Adrenal gland (tissue), 12 donors: Measurements from ENCODE around the gene EVPL. TPM values are rescaled to one million over a fixed set of nuclear protein-coding genes. Genes with fewer than 3 reads are reported as not detected.

Experiments used
- DNase-seq, 7 donors: peaks; one replicate each; pipeline ENCODE4 v3.0.0-alpha.2; 2019 to 2020
- H3K27ac ChIP-seq, 5 donors: fragments of 200-600 bp; sonication (generic) in 4 of 5; 1 replicate in 3 of 5; 2 replicates in 2 of 5; pipeline versions ENCODE4 v1.5.1 to v1.8.0; 2016 to 2020; ENCODE audit warnings: mild to moderate bottlenecking in 1 of 5
- H3K27me3 ChIP-seq: fragments of 200-600 bp; 2 replicates; pipeline ENCODE4 v1.8.0; 2021
- H3K36me3 ChIP-seq, 2 donors: fragments of 200-600 bp; replicated peaks in 1 of 2; 1 replicate in 1 of 2; 2 replicates in 1 of 2; pipeline versions ENCODE4 v1.5.1 to v1.8.0; 2018 to 2022
- H3K4me1 ChIP-seq, 2 donors: fragments of 200-600 bp; replicated peaks in 1 of 2; 1 replicate in 1 of 2; 2 replicates in 1 of 2; pipeline versions ENCODE4 v1.5.1 to v1.8.0; 2018 to 2021
- H3K4me3 ChIP-seq, 4 donors: fragments of 200-600 bp; sonication (generic) in 3 of 4; one replicate each; pipeline ENCODE4 v1.5.1; 2016 to 2018
- H3K9me3 ChIP-seq, 3 donors: fragments of 200-600 bp; sonication (generic) in 1 of 3; replicated peaks in 1 of 3; 1 replicate in 2 of 3; 2 replicates in 1 of 3; pipeline versions ENCODE4 v1.5.1 to v1.8.0; 2016 to 2021
- CTCF ChIP-seq, 6 experiments: fragments of 450-650 bp in 4 of 6; fragments of 200-600 bp in 2 of 6; sonication (generic) in 1 of 6; IDR thresholded peaks; 1 replicate in 5 of 6; 2 replicates in 1 of 6; pipeline versions ENCODE4 v1.5.1 to v1.8.0; 2016 to 2021; ENCODE audit warnings: antibody characterized with exemption in 6 of 6, mild to moderate bottlenecking in 2 of 6, moderate library complexity in 1 of 6
- POLR2A ChIP-seq, 2 donors: fragments of 450-650 bp; IDR thresholded peaks; one replicate each; pipeline ENCODE4 v1.6.1; 2017; ENCODE audit warnings: antibody characterized with exemption in 2 of 2, mild to moderate bottlenecking in 2 of 2, moderate library complexity in 1 of 2
- WGBS, 4 donors: extraction: QIAGEN DNeasy Blood & Tissue Kit in 2 of 4; methylation state at CpG; one replicate each; pipeline versions ENCODE4 v1.1.5 to v1.1.7; 2013 to 2017; 5-methylcytosine and 5-hydroxymethylcytosine counted together
- intact Hi-C, 2 donors: fragments of 100-400 bp; cut with DNase I; formaldehyde crosslinking; loops; one replicate each; pipeline versions ENCODE4 v1.14.1 to v1.15.0; 2022 to 2023
- polyA plus RNA-seq, 3 donors: library from polyadenylated mRNA; stranded (reverse); fragments of 200-250 nt in 2 of 3; fragments of 350-450 nt in 1 of 3; fragmentation: Illumina TruSeq in 1 of 3; extraction: RNeasy Lipid Tissue Mini Kit (QIAGEN cat#74804) in 1 of 3; gene quantifications; one replicate each; pipeline ENCODE4 v1.2.3, GENCODE V29; 2013 to 2014
- total RNA-seq, 9 donors: library from RNA; depleted of rRNA in 4 of 9; stranded (reverse); fragments of >200 nt in 4 of 9; fragments of 120-200 nt in 1 of 9; fragmentation: NEBNext Ultra II Directional in 1 of 9; extraction: Animal tissue kit (Norgen Biotek cat#: 25700) in 1 of 9; gene quantifications; one replicate each; pipeline versions ENCODE4 v1.1.0 to v1.2.4, GENCODE V29; 2013 to 2023
- donor health status: healthy with polysubstance abuse.
- donor health status: Bipolar disorder and iron deficiency.
- donor health status: DM: yes; HTN: yes; CAD: no.
- donor health status: DM: no; HTN: no; CAD: no.
- donor health status: DM: no; HTN: no; CAD: no.
- donor health status: DM: yes; HTN: yes; CAD: no.

The EVPL gene
- total and polyA plus RNA-seq, 12 donors, result under 0.01 to 1.8 (median 0.27) TPM; not detected in 2

GRCh38 chr17:76049836-76050537 is 22.9 kb upstream of the EVPL start:
- no peak for DNase-seq
- intact Hi-C loops, result no loop called here
- Histone ChIP-seq H3K4me1 (no peaks in the 10 kb centered on the region), H3K36me3 (peaks cover 0 to 93% of the 10 kb centered on the region in 2 donors), H3K9me3 (no peaks in the 10 kb centered on the region), H3K4me3 (no peak overlapping the region), H3K27ac (no peak overlapping the region), H3K27me3 (no peaks in the 10 kb centered on the region)
- WGBS, 4 donors, result 88 to 94% (median 91%) methylated on average over 14 to 15 of the region's 15 CpGs
- TF ChIP-seq CTCF (IDR thresholded peaks at IDR 0.05) (no peak), POLR2A (IDR thresholded peaks at IDR 0.05) (no peak)

GRCh38 chr17:76049239-76049638 is 22.1 kb upstream of the EVPL start:
- intact Hi-C loops, result no loop called here
- Histone ChIP-seq H3K27me3 (no peaks in the 10 kb centered on the region), H3K36me3 (peaks cover 0 to 93% of the 10 kb centered on the region in 2 donors), H3K9me3 (no peaks in the 10 kb centered on the region), H3K4me3 (no peak overlapping the region), H3K4me1 (no peaks in the 10 kb centered on the region), H3K27ac (no peak overlapping the region)
- no peak for TF ChIP-seq CTCF (IDR thresholded peaks at IDR 0.05)
- no peak for TF ChIP-seq POLR2A (IDR thresholded peaks at IDR 0.05)
- 89 to 94% (median 92%) methylated on average over 3 of the region's 3 CpGs for WGBS, 4 donors
- no peak for DNase-seq

- intact Hi-C loops, result no loop called here
- H3K36me3 ChIP-seq, result peaks cover 0 to 93% of the 10 kb centered on the region in 2 donors
- no peak for DNase-seq
- no peaks in the 10 kb centered on the region for H3K27me3 ChIP-seq
- H3K27ac ChIP-seq, result no peak overlapping the region
- TF ChIP-seq CTCF (IDR thresholded peaks at IDR 0.05), result no peak
- H3K4me3 ChIP-seq, result no peak overlapping the region
- H3K9me3 ChIP-seq, result no peaks in the 10 kb centered on the region
- 84 to 86% (median 85%) methylated on average over 9 of the region's 9 CpGs for WGBS, 4 donors
- no peaks in the 10 kb centered on the region for H3K4me1 ChIP-seq
Observed at GRCh38 chr17:76048711-76049110, 21.6 kb upstream of the EVPL start.

GRCh38 chr17:76048025-76048605 is 21.0 kb upstream of the EVPL start:
- Histone ChIP-seq H3K4me3 (no peak overlapping the region), H3K9me3 (no peaks in the 10 kb centered on the region), H3K27me3 (no peaks in the 10 kb centered on the region), H3K27ac (no peak overlapping the region), H3K36me3 (peaks cover 0 to 93% of the 10 kb centered on the region in 2 donors), H3K4me1 (no peaks in the 10 kb centered on the region)
- intact Hi-C loops, result no loop called here
- no peak for DNase-seq
- TF ChIP-seq CTCF (IDR thresholded peaks at IDR 0.05) (no peak), POLR2A (IDR thresholded peaks at IDR 0.05) (no peak)
- WGBS, 4 donors, result 78 to 91% (median 82%) methylated on average over 9 of the region's 9 CpGs
